WERI-Rb-1 (cell line): ENCODE data around the gene LAMB1.

Experiments used
- DNase-seq: peaks from one replicate; pipeline ENCODE4 v3.0.0-alpha.2; 2020
- H3K27ac ChIP-seq: fragments of 250-450 bp; sonication (Bioruptor Pico); 2 replicates; pipeline ENCODE4 v1.5.1; 2020; ENCODE audit warnings: mild to moderate bottlenecking, moderate library complexity
- H3K27me3 ChIP-seq: fragments of 250-450 bp; sonication (Bioruptor Pico); 2 replicates; pipeline ENCODE4 v1.5.1; 2021; ENCODE audit warnings: mild to moderate bottlenecking, low read depth, moderate library complexity; ENCODE audit not compliant: insufficient read depth, severe bottlenecking
- H3K36me3 ChIP-seq: fragments of 250-450 bp; sonication (Bioruptor Pico); 2 replicates; pipeline ENCODE4 v1.5.1; 2020; ENCODE audit warnings: mild to moderate bottlenecking, moderate library complexity
- H3K4me3 ChIP-seq: 2 replicates; pipeline ENCODE4 v1.5.1; 2011; ENCODE audit warnings: low read depth, mild to moderate bottlenecking, control low read depth, low read length
- H3K9me3 ChIP-seq: fragments of 250-450 bp; sonication (Bioruptor Pico); 2 replicates; pipeline ENCODE4 v1.5.1; 2021; ENCODE audit warnings: mild to moderate bottlenecking, moderate library complexity; ENCODE audit not compliant: severe bottlenecking
- CTCF ChIP-seq: IDR thresholded peaks from 2 replicates; pipeline ENCODE4 v1.5.1; 2011; ENCODE audit warnings: low read depth, mild to moderate bottlenecking, control low read depth, inconsistent platforms, low read length

The LAMB1 gene

DNA sequence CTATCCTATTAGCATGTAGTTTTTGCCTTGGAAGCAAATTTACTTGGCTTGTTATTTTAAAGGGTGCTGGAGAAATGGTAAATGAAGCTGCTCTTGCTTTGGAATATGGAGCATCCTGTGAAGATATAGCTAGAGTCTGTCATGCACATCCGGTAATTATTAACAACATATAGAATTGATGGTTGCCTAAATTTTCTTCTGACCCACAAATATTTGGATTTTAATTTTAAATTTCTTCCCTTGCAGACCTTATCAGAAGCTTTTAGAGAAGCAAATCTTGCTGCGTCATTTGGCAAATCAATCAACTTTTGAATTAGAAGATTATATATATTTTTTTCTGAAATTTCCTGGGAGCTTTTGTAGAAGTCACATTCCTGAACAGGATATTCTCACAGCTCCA is 84.0 kb downstream of the LAMB1 start:
- Histone ChIP-seq H3K27ac (no peak overlapping the region), H3K36me3 (peaks cover 77% of the 10 kb centered on the region), H3K9me3 (no peaks in the 10 kb centered on the region), H3K4me3 (no peak overlapping the region), H3K27me3 (no peaks in the 10 kb centered on the region)
- DNase-seq: no peak
- TF ChIP-seq CTCF: no peak

DNA sequence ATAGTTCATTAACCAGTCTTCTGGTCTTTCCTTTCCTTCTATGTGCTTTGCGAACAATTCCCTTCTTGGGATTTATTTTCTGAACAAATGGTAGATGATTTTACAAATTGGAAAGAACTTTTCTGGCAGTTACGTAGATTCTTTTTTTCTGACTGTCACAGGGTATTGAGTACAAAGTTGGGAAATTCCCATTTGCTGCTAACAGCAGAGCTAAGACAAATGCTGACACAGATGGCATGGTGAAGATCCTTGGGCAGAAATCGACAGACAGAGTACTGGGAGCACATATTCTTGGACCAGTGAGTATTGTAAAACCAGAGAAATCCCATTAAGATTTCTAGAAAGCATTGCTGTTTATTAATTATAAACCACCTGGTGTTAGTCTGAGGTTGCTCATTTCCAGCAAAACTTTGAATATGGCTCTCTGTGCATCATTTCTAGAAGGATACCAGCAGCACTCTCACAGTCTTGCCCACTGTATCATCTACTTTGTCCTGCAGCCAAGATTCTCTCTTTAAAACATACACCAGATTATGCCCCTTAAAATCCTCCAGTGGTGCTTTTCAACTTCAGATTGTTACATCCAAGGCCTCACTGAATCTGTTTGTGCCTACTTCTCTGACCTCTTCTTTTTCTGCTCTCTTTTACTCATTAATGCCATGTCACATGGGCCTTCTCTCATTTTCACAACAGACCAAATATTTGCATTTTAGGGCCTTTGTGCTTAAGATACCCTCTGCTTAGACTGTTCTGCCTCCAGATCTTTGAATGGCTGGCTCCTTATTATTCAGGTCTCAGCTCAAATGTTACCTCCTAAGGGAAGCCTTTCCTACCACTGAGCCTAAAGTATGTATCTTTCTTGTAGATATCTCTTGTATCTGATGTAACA is 85.0 kb downstream of the LAMB1 start:
- Histone ChIP-seq H3K9me3 (no peaks in the 10 kb centered on the region), H3K36me3 (peaks cover 71% of the 10 kb centered on the region), H3K27ac (no peak overlapping the region), H3K4me3 (no peak overlapping the region), H3K27me3 (no peaks in the 10 kb centered on the region)
- TF ChIP-seq CTCF: no peak
- DNase-seq: no peak

- H3K36me3 ChIP-seq: peaks cover 74% of the 10 kb centered on the region
- TF ChIP-seq CTCF: no peak
Measured at GRCh38 chr7:107915541-107915940, 87.4 kb downstream of the LAMB1 start.

GRCh38 chr7:107914831-107915230 is 88.1 kb downstream of the LAMB1 start:
- DNase-seq: no peak
- no peak for TF ChIP-seq CTCF
- peaks cover 72% of the 10 kb centered on the region for H3K36me3 ChIP-seq

More at GRCh38 chr7:107915541-107915940, 87.4 kb downstream of the LAMB1 start:
- DNase-seq: no peak
- no peak overlapping the region for H3K4me3 ChIP-seq
- H3K27ac ChIP-seq: no peak overlapping the region
- no peaks in the 10 kb centered on the region for H3K27me3 ChIP-seq
- no peaks in the 10 kb centered on the region for H3K9me3 ChIP-seq

GRCh38 chr7:107913851-107914250 is 89.1 kb downstream of the LAMB1 start:
- Histone ChIP-seq H3K9me3 (no peaks in the 10 kb centered on the region), H3K4me3 (no peak overlapping the region), H3K27ac (no peak overlapping the region), H3K36me3 (peaks cover 71% of the 10 kb centered on the region), H3K27me3 (no peaks in the 10 kb centered on the region)
- DNase-seq: no peak
- no peak for TF ChIP-seq CTCF

More at GRCh38 chr7:107914831-107915230, 88.1 kb downstream of the LAMB1 start:
- H3K9me3 ChIP-seq: no peaks in the 10 kb centered on the region
- H3K4me3 ChIP-seq: no peak overlapping the region
- H3K27me3 ChIP-seq: no peaks in the 10 kb centered on the region
- H3K27ac ChIP-seq: no peak overlapping the region
